Naive thymus-derived CD4-positive, alpha-beta T cell (primary cell): ENCODE data around the gene TOX2. TPM values are rescaled to one million over a fixed set of nuclear protein-coding genes. Genes with fewer than 3 reads are reported as not detected.

Source experiments
- ATAC-seq: fragments of 150-1000 bp; cut with Tn5 transposase; 2 replicates; pipeline ENCODE4 v1.10.0; 2021; ENCODE audit warnings: mild to moderate bottlenecking, moderate library complexity
- CTCF ChIA-PET: fragments of 350-600 bp; sonication (Branson Sonifier 250); formaldehyde crosslinking; loops from one replicate; lab custom pipeline; 2021; ENCODE audit warnings: antibody characterized with exemption; lab: Charles Lee
- POLR2A ChIA-PET: fragments of 350-600 bp; sonication (Branson Sonifier 250); formaldehyde crosslinking; loops from one replicate; lab custom pipeline; 2021; ENCODE audit warnings: antibody characterized with exemption, inconsistent platforms; lab: Charles Lee
- DNase-seq, 9 donors: peaks; one replicate each; pipeline versions ENCODE4 v3.0.0 to v3.0.0-alpha.2; 2020 to 2022; ENCODE audit warnings: mixed read lengths in 1 of 9
- H3K27ac ChIP-seq: one replicate; pipeline ENCODE4 v1.7.0; 2013; ENCODE audit warnings: mild to moderate bottlenecking, low read depth, low read length, moderate library complexity
- H3K27me3 ChIP-seq, 2 donors: one replicate each; pipeline ENCODE4 v1.7.0; 2013; ENCODE audit warnings: low read length in 2 of 2, mild to moderate bottlenecking in 2 of 2, moderate library complexity in 2 of 2; ENCODE audit not compliant: control insufficient read depth in 2 of 2, insufficient read depth in 2 of 2
- H3K36me3 ChIP-seq, 3 experiments: 1 replicate in 2 of 3; 2 replicates in 1 of 3; pipeline ENCODE4 v1.7.0; 2013; ENCODE audit warnings: low read length in 3 of 3, mild to moderate bottlenecking in 3 of 3, moderate library complexity in 1 of 3; ENCODE audit not compliant: insufficient read depth in 3 of 3, control insufficient read depth in 2 of 3
- H3K4me1 ChIP-seq, 2 donors: one replicate each; pipeline ENCODE4 v1.7.0; 2013; ENCODE audit warnings: low read length in 2 of 2, mild to moderate bottlenecking in 2 of 2, moderate library complexity in 1 of 2; ENCODE audit not compliant: control insufficient read depth in 2 of 2, insufficient read depth in 2 of 2
- H3K4me3 ChIP-seq: 2 replicates; pipeline ENCODE4 v1.7.0; 2013; ENCODE audit warnings: mild to moderate bottlenecking, low read length
- H3K9me3 ChIP-seq, 3 experiments: 1 replicate in 2 of 3; 2 replicates in 1 of 3; pipeline ENCODE4 v1.7.0; 2013; ENCODE audit warnings: low read length in 3 of 3; ENCODE audit not compliant: control insufficient read depth in 2 of 3
- H3K27ac Mint-ChIP-seq, 9 donors: one replicate each; pipeline ENCODE4 v1.8.0; 2020 to 2022; ENCODE audit warnings: mixed read lengths in 9 of 9, mild to moderate bottlenecking in 8 of 9, moderate library complexity in 5 of 9, inconsistent platforms in 2 of 9
- H3K27me3 Mint-ChIP-seq, 5 donors: one replicate each; pipeline ENCODE4 v1.8.0; 2021 to 2022; ENCODE audit warnings: mixed read lengths in 5 of 5, mild to moderate bottlenecking in 1 of 5
- H3K36me3 Mint-ChIP-seq, 5 donors: one replicate each; pipeline ENCODE4 v1.8.0; 2020 to 2022; ENCODE audit warnings: mixed read lengths in 5 of 5, mild to moderate bottlenecking in 3 of 5, inconsistent platforms in 1 of 5
- H3K4me1 Mint-ChIP-seq, 7 donors: one replicate each; pipeline ENCODE4 v1.8.0; 2020 to 2022; ENCODE audit warnings: mixed read lengths in 7 of 7, mild to moderate bottlenecking in 3 of 7, inconsistent platforms in 1 of 7
- H3K4me3 Mint-ChIP-seq, 10 donors: one replicate each; pipeline ENCODE4 v1.8.0; 2020 to 2022; ENCODE audit warnings: mild to moderate bottlenecking in 10 of 10, mixed read lengths in 10 of 10, moderate library complexity in 6 of 10, inconsistent platforms in 2 of 10
- H3K9me3 Mint-ChIP-seq, 11 donors: one replicate each; pipeline ENCODE4 v1.8.0; 2020 to 2022; ENCODE audit warnings: mixed read lengths in 11 of 11, mild to moderate bottlenecking in 4 of 11, inconsistent platforms in 1 of 11, moderate library complexity in 1 of 11
- intact Hi-C, 2 donors: fragments of 100-400 bp; cut with micrococcal nuclease; formaldehyde crosslinking; loops; one replicate each; pipeline ENCODE4 v1.15.1; 2023
- polyA plus RNA-seq, 2 donors: library from polyadenylated mRNA; unstranded; fragments of 300-500 nt; fragmentation: Illumina TruSeq; gene quantifications; one replicate each; pipeline ENCODE4 v1.2.3, GENCODE V29; 2021
- total RNA-seq, 6 experiments: library from RNA in 5 of 6; stranded (reverse) in 5 of 6; gene quantifications; 1 replicate in 5 of 6; 2 replicates in 1 of 6; pipeline ENCODE4 v1.2.3 and lab custom pipeline; 2021 to 2026

Gene TOX2
- total and polyA plus RNA-seq, 7 experiments from 2014 or later = 0.22 to 7.1 (median 1.5) TPM

- DNase-seq = no peak
- Mint-ChIP-seq H3K4me1 (peaks cover 12 to 26% (median 21%) of the 10 kb centered on the region in 7 donors), H3K27ac (peak overlapping the region in 4 of 9 donors; percentile 27 to 60 (median 50)), H3K9me3 (peaks cover 1 to 28% (median 8%) of the 10 kb centered on the region in 11 donors), H3K36me3 (peaks cover 0 to 30% (median 4%) of the 10 kb centered on the region in 5 donors), H3K4me3 (peak overlapping the region; percentile 53 to 80 (median 72)), H3K27me3 (peaks cover 26 to 53% (median 34%) of the 10 kb centered on the region in 5 donors)
- no peak for ATAC-seq
- intact Hi-C loops = no loop called here
- peaks cover 0 to 5% (median 0%) of the 10 kb centered on the region in 3 experiments for H3K9me3 ChIP-seq
- POLR2A ChIA-PET = no interaction called here
- CTCF ChIA-PET = interaction anchor here (0.9 kb wide), 1 partner anchor 165 kb away, joined by 3 read pairs; no protein-coding TSS in a partner anchor
- no peak overlapping the region for H3K27ac ChIP-seq
- no peaks in the 10 kb centered on the region for H3K36me3 ChIP-seq
- H3K27me3 ChIP-seq = peaks cover 0 to 6% of the 10 kb centered on the region in 2 donors
- H3K4me3 ChIP-seq = no peak overlapping the region
- H3K4me1 ChIP-seq = peaks cover 14 to 16% of the 10 kb centered on the region in 2 donors
These were observed 1.2 kb upstream of the TOX2 start for GRCh38 chr20:43913291-43914025.

GRCh38 chr20:43915211-43916072, 790 bp downstream of the TOX2 start:
- ChIA-PET CTCF (no interaction called here), POLR2A (no interaction called here)
- Histone ChIP-seq H3K27me3 (peaks cover 0 to 6% of the 10 kb centered on the region in 2 donors), H3K4me3 (peak overlapping the region; percentile 57), H3K9me3 (peaks cover 0 to 5% (median 0%) of the 10 kb centered on the region in 3 experiments), H3K36me3 (no peaks in the 10 kb centered on the region), H3K4me1 (peaks cover 14 to 16% of the 10 kb centered on the region in 2 donors), H3K27ac (no peak overlapping the region)
- peaks cover 1 to 24% (median 6%) of the 10 kb centered on the region in 11 donors for H3K9me3 Mint-ChIP-seq
- peak overlapping the region in 8 of 9 donors; percentile 70 to 94 (median 78) for H3K27ac Mint-ChIP-seq
- H3K4me1 Mint-ChIP-seq = peaks cover 12 to 26% (median 21%) of the 10 kb centered on the region in 7 donors
- peaks cover 26 to 71% (median 34%) of the 10 kb centered on the region in 5 donors for H3K27me3 Mint-ChIP-seq
- peak overlapping the region; percentile 78 to 97 (median 88) for H3K4me3 Mint-ChIP-seq
- ATAC-seq (peak; percentile 59), DNase-seq (peak in 8 of 9 donors; percentile 12 to 50 (median 33))
- intact Hi-C loops = loop anchor here (2.0 to 5.0 kb wide), 4 partner anchors 27 to 163 kb away; no protein-coding TSS in a partner anchor
- peaks cover 0 to 28% (median 4%) of the 10 kb centered on the region in 5 donors for H3K36me3 Mint-ChIP-seq

GRCh38 chr20:43916073-43916880, 1.6 kb downstream of the TOX2 start:
- POLR2A ChIA-PET = no interaction called here
- H3K4me1 ChIP-seq = peaks cover 14 to 16% of the 10 kb centered on the region in 2 donors
- no peaks in the 10 kb centered on the region for H3K36me3 ChIP-seq
- Mint-ChIP-seq H3K4me1 (peaks cover 14 to 29% (median 21%) of the 10 kb centered on the region in 7 donors), H3K27ac (peak overlapping the region in 2 of 9 donors; percentile 25 to 47), H3K9me3 (peaks cover 1 to 24% (median 6%) of the 10 kb centered on the region in 11 donors), H3K4me3 (peak overlapping the region; percentile 64 to 97 (median 88)), H3K27me3 (peaks cover 26 to 72% (median 34%) of the 10 kb centered on the region in 5 donors), H3K36me3 (peaks cover 0 to 28% (median 4%) of the 10 kb centered on the region in 5 donors)
- H3K27ac ChIP-seq = no peak overlapping the region
- DNase-seq (peak in 3 of 9 donors; percentile 7 to 26 (median 10)), ATAC-seq (no peak)
- peak overlapping the region; percentile 57 for H3K4me3 ChIP-seq
- peaks cover 0 to 6% of the 10 kb centered on the region in 2 donors for H3K27me3 ChIP-seq
- intact Hi-C loops = loop anchor here (2.0 to 5.0 kb wide), 4 partner anchors 27 to 164 kb away; no protein-coding TSS in a partner anchor
- peaks cover 0 to 5% (median 0%) of the 10 kb centered on the region in 3 experiments for H3K9me3 ChIP-seq
- CTCF ChIA-PET = no interaction called here

- H3K27me3 ChIP-seq = peaks cover 0 to 6% of the 10 kb centered on the region in 2 donors
- no peak overlapping the region for H3K4me3 ChIP-seq
These were observed 2.3 kb downstream of the TOX2 start for GRCh38 chr20:43916881-43917371.

GRCh38 chr20:43917380-43917779, 2.7 kb downstream of the TOX2 start:
- Histone ChIP-seq H3K4me3 (no peak overlapping the region), H3K27ac (no peak overlapping the region), H3K27me3 (peaks cover 0 to 6% of the 10 kb centered on the region in 2 donors), H3K36me3 (no peaks in the 10 kb centered on the region), H3K9me3 (peaks cover 0 to 3% (median 0%) of the 10 kb centered on the region in 3 experiments), H3K4me1 (peaks cover 14 to 21% of the 10 kb centered on the region in 2 donors)
- POLR2A ChIA-PET = no interaction called here
- CTCF ChIA-PET = no interaction called here
- H3K27me3 Mint-ChIP-seq = peaks cover 26 to 68% (median 34%) of the 10 kb centered on the region in 5 donors
- peaks cover 0 to 16% (median 4%) of the 10 kb centered on the region in 11 donors for H3K9me3 Mint-ChIP-seq
- ATAC-seq (no peak), DNase-seq (no peak)
- H3K4me3 Mint-ChIP-seq = peak overlapping the region in 3 of 10 donors; percentile 12 to 75 (median 56)
- no peak overlapping the region for H3K27ac Mint-ChIP-seq
- peaks cover 20 to 39% (median 29%) of the 10 kb centered on the region in 7 donors for H3K4me1 Mint-ChIP-seq
- H3K36me3 Mint-ChIP-seq = peaks cover 0 to 23% (median 4%) of the 10 kb centered on the region in 5 donors
- intact Hi-C loops = loop anchor here (2.0 to 5.0 kb wide), 4 partner anchors 25 to 165 kb away; no protein-coding TSS in a partner anchor

More at GRCh38 chr20:43916881-43917371, 2.3 kb downstream of the TOX2 start:
- Mint-ChIP-seq H3K36me3 (peaks cover 0 to 25% (median 4%) of the 10 kb centered on the region in 5 donors), H3K4me3 (peak overlapping the region; percentile 50 to 97 (median 68)), H3K27ac (peak overlapping the region in 1 of 9 donors; percentile 25), H3K4me1 (peaks cover 19 to 34% (median 25%) of the 10 kb centered on the region in 7 donors), H3K9me3 (peaks cover under 1 to 21% (median 6%) of the 10 kb centered on the region in 11 donors), H3K27me3 (peaks cover 26 to 71% (median 34%) of the 10 kb centered on the region in 5 donors)
- POLR2A ChIA-PET = no interaction called here
- H3K9me3 ChIP-seq = peaks cover 0 to 5% (median 0%) of the 10 kb centered on the region in 3 experiments
- DNase-seq (peak in 1 of 9 donors; percentile 11), ATAC-seq (no peak)
- H3K27ac ChIP-seq = no peak overlapping the region
- peaks cover 14 to 20% of the 10 kb centered on the region in 2 donors for H3K4me1 ChIP-seq
- intact Hi-C loops = loop anchor here (2.0 to 5.0 kb wide), 4 partner anchors 26 to 165 kb away; no protein-coding TSS in a partner anchor
- CTCF ChIA-PET = no interaction called here
- no peaks in the 10 kb centered on the region for H3K36me3 ChIP-seq
